ENCODE measurements around the gene NDUFS4.
"Not testable (repeated sequence)": the region's sequence is repeated elsewhere in the genome, so short reads cannot be mapped to it uniquely, and the experiment has no call there.

- TF ChIP-seq CTCF (IDR thresholded peaks at IDR 0.05; ENCODE audit: insufficient read depth, low read length, poor library complexity, severe bottlenecking); EZH2phosphoT487 (conservative IDR thresholded peaks at IDR 0.05; ENCODE audit: low read length): not testable (repeated sequence)
These were observed 104.9 kb downstream of the NDUFS4 start for GRCh38 chr5:53665313-53665712.
